Spleen (tissue), 11 donors: ENCODE measurements around the gene TAS2R8. TPM values are rescaled to one million over a fixed set of nuclear protein-coding genes. Genes with fewer than 3 reads are reported as not detected.
"Not testable (repeated sequence)": the region's sequence is repeated elsewhere in the genome, so short reads cannot be mapped to it uniquely, and the experiment has no call there.

Experiments used
- DNase-seq: peaks from one replicate; pipeline ENCODE4 v3.0.0-alpha.2; 2020
- H3K27ac ChIP-seq, 8 donors: fragments of 200-600 bp; sonication (generic) in 7 of 8; 1 replicate in 4 of 8; 2 replicates in 4 of 8; pipeline versions ENCODE4 v1.5.0 to v1.8.0; 2016 to 2021; ENCODE audit warnings: inconsistent platforms in 4 of 8, mild to moderate bottlenecking in 4 of 8, moderate library complexity in 1 of 8
- H3K27me3 ChIP-seq, 7 donors: fragments of 200-600 bp; sonication (generic) in 6 of 7; replicated peaks in 1 of 7; 1 replicate in 4 of 7; 2 replicates in 3 of 7; pipeline versions ENCODE4 v1.5.0 to v1.8.0; 2016 to 2021; ENCODE audit warnings: inconsistent platforms in 3 of 7, mild to moderate bottlenecking in 1 of 7
- H3K36me3 ChIP-seq, 6 donors: fragments of 200-600 bp; sonication (generic) in 5 of 6; 1 replicate in 4 of 6; 2 replicates in 2 of 6; pipeline versions ENCODE4 v1.5.0 to v1.8.0; 2016 to 2021; ENCODE audit warnings: inconsistent platforms in 2 of 6
- H3K4me1 ChIP-seq, 6 donors: fragments of 200-600 bp; sonication (generic) in 5 of 6; 1 replicate in 3 of 6; 2 replicates in 3 of 6; pipeline versions ENCODE4 v1.5.0 to v1.8.0; 2016 to 2021; ENCODE audit warnings: inconsistent platforms in 3 of 6
- H3K4me3 ChIP-seq, 8 donors: fragments of 200-600 bp; sonication (generic) in 7 of 8; 1 replicate in 4 of 8; 2 replicates in 4 of 8; pipeline versions ENCODE4 v1.5.0 to v1.8.0; 2016 to 2021; ENCODE audit warnings: inconsistent platforms in 4 of 8, mild to moderate bottlenecking in 4 of 8, moderate library complexity in 2 of 8
- H3K9me3 ChIP-seq, 8 donors: fragments of 200-600 bp; sonication (generic) in 7 of 8; 1 replicate in 4 of 8; 2 replicates in 4 of 8; pipeline versions ENCODE4 v1.5.0 to v1.8.0; 2016 to 2021; ENCODE audit warnings: inconsistent platforms in 4 of 8
- CTCF ChIP-seq, 11 experiments: fragments of 200-600 bp in 7 of 11; fragments of 450-650 bp in 4 of 11; sonication (generic) in 4 of 11; IDR thresholded peaks in 8 of 11; conservative IDR thresholded peaks in 3 of 11; 1 replicate in 7 of 11; 2 replicates in 4 of 11; pipeline versions ENCODE4 v1.4.0 to v1.8.0; 2016 to 2021; ENCODE audit warnings: antibody characterized with exemption in 11 of 11, inconsistent platforms in 4 of 11, mild to moderate bottlenecking in 1 of 11
- POLR2A ChIP-seq, 3 donors: fragments of 450-650 bp; IDR thresholded peaks; one replicate each; pipeline ENCODE4 v1.5.1; 2017; ENCODE audit warnings: antibody characterized with exemption in 3 of 3, mild to moderate bottlenecking in 1 of 3
- POLR2AphosphoS5 ChIP-seq, 3 donors: sonication (generic); formaldehyde crosslinking; IDR thresholded peaks; one replicate each; pipeline ENCODE4 v1.5.1; 2017; ENCODE audit warnings: antibody characterized with exemption in 3 of 3
- WGBS, 5 donors: extraction: QIAGEN DNeasy Blood & Tissue Kit in 3 of 5; methylation state at CpG; one replicate each; pipeline versions ENCODE4 v1.1.5 to v1.1.7; 2013 to 2018; 5-methylcytosine and 5-hydroxymethylcytosine counted together
- intact Hi-C: fragments of 100-400 bp; cut with DNase I; formaldehyde crosslinking; loops from one replicate; pipeline ENCODE4 v1.15.0; 2023; ENCODE audit warnings: low total_unique reads
- polyA plus RNA-seq, 3 donors: library from polyadenylated mRNA; stranded (reverse); fragments of 200-250 nt; gene quantifications; one replicate each; pipeline ENCODE4 v1.2.1, GENCODE V29; 2013
- total RNA-seq, 7 donors: library from RNA; depleted of rRNA in 3 of 7; stranded (reverse); fragments of >200 nt in 3 of 7; fragmentation: NEBNext Ultra II Directional in 4 of 7; extraction: Animal tissue kit (Norgen Biotek cat#: 25700) in 4 of 7; gene quantifications; one replicate each; pipeline versions ENCODE4 v1.1.0 to v1.2.1, GENCODE V29; 2016 to 2021
- donor health status: healthy with polysubstance abuse.
- donor health status: DM: no; HTN: no; CAD: no; lungs with moderate emphysema.
- donor health status: DM: no; HTN: no; CAD: no.
- donor health status: Bipolar disorder and iron deficiency.
- donor health status: healthy.
- donor health status: DM: no; HTN: no; CAD: no.
- donor health status: DM: yes; HTN: yes; CAD: no.

The TAS2R8 gene
- total and polyA plus RNA-seq, 10 donors = 0.06 TPM; not detected in 9

GRCh38 chr12:10810068-10810467, 3.0 kb upstream of the TAS2R8 start, which contains the start of gene TAS2R9:
TSS of gene TAS2R9 (minus strand) at chr12:10810168. CDS start at chr12:10810075, 93 bp downstream.
- intact Hi-C loops = no loop called here
- Histone ChIP-seq H3K27ac (no peak within 1 kb of the TSS), H3K4me1 (no peaks in the 10 kb centered on the region), H3K27me3 (peaks cover 0 to 10% (median 0%) of the 10 kb centered on the region in 7 donors), H3K36me3 (no peaks in the 10 kb centered on the region), H3K4me3 (no peak within 1 kb of the TSS), H3K9me3 (no peaks in the 10 kb centered on the region)
- TF ChIP-seq CTCF (IDR thresholded peaks at IDR 0.05 in 8 of 11, conservative IDR thresholded peaks at IDR 0.05 in 3 of 11) (no peak), POLR2AphosphoS5 (IDR thresholded peaks at IDR 0.05) (no peak), POLR2A (IDR thresholded peaks at IDR 0.05) (no peak)
- DNase-seq = no peak

- Histone ChIP-seq H3K4me3 (no peak within 1 kb of the TSS), H3K4me1 (no peaks in the 10 kb centered on the region), H3K9me3 (no peaks in the 10 kb centered on the region), H3K36me3 (no peaks in the 10 kb centered on the region), H3K27ac (no peak within 1 kb of the TSS), H3K27me3 (peaks cover 0 to 8% (median 0%) of the 10 kb centered on the region in 7 donors)
- no peak for TF ChIP-seq POLR2AphosphoS5 (IDR thresholded peaks at IDR 0.05)
- no peak for TF ChIP-seq CTCF (IDR thresholded peaks at IDR 0.05 in 8 of 11, conservative IDR thresholded peaks at IDR 0.05 in 3 of 11)
- TF ChIP-seq POLR2A (IDR thresholded peaks at IDR 0.05) = no peak
- intact Hi-C loops = no loop called here
- 67 to 84% (median 74%) methylated on average over 4 of the region's 4 CpGs for WGBS, 5 donors
- no peak for DNase-seq
Observed at GRCh38 chr12:10802587-10802986, 4.5 kb downstream of the TAS2R8 start, which contains the start of gene TAS2R7. TSS of gene TAS2R7 (minus strand) at chr12:10802627. CDS start at chr12:10802570, 57 bp downstream.

- no peaks in the 10 kb centered on the region for H3K4me1 ChIP-seq
- H3K27me3 ChIP-seq = peaks cover 0 to 8% (median 0%) of the 10 kb centered on the region in 7 donors
- no peak overlapping the region for H3K27ac ChIP-seq
- no peak for DNase-seq
- no peaks in the 10 kb centered on the region for H3K9me3 ChIP-seq
- no peaks in the 10 kb centered on the region for H3K36me3 ChIP-seq
- no peak overlapping the region for H3K4me3 ChIP-seq
- 72 to 85% (median 79%) methylated on average over 5 of the region's 5 CpGs for WGBS, 5 donors
- no peak for TF ChIP-seq POLR2AphosphoS5 (IDR thresholded peaks at IDR 0.05)
- no peak for TF ChIP-seq POLR2A (IDR thresholded peaks at IDR 0.05)
- TF ChIP-seq CTCF (IDR thresholded peaks at IDR 0.05 in 8 of 11, conservative IDR thresholded peaks at IDR 0.05 in 3 of 11) = no peak
- intact Hi-C loops = no loop called here
Observed at GRCh38 chr12:10801741-10802140, 5.3 kb downstream of the TAS2R8 start.

- intact Hi-C loops = no loop called here
Observed at GRCh38 chr12:10794222-10794621, 12.9 kb downstream of the TAS2R8 start.

GRCh38 chr12:10791769-10792168, 15.3 kb downstream of the TAS2R8 start:
- H3K4me3 ChIP-seq, H3K36me3 ChIP-seq, intact Hi-C loops, DNase-seq, H3K4me1 ChIP-seq, H3K27me3 ChIP-seq, H3K27ac ChIP-seq, H3K9me3 ChIP-seq: not testable (repeated sequence)
- WGBS, 5 donors = 90 to 96% (median 91%) methylated on average over 4 of the region's 4 CpGs

More at GRCh38 chr12:10794222-10794621, 12.9 kb downstream of the TAS2R8 start:
- Histone ChIP-seq H3K36me3 (no peaks in the 10 kb centered on the region), H3K4me3 (no peak overlapping the region), H3K27me3 (no peaks in the 10 kb centered on the region), H3K27ac (no peak overlapping the region), H3K4me1 (no peaks in the 10 kb centered on the region), H3K9me3 (no peaks in the 10 kb centered on the region)
- 70 to 81% (median 78%) methylated on average over 2 of the region's 2 CpGs for WGBS, 5 donors
- DNase-seq = no peak
- TF ChIP-seq POLR2AphosphoS5 (IDR thresholded peaks at IDR 0.05) (no peak), CTCF (IDR thresholded peaks at IDR 0.05 in 8 of 11, conservative IDR thresholded peaks at IDR 0.05 in 3 of 11) (no peak), POLR2A (IDR thresholded peaks at IDR 0.05) (no peak)
